ENCODE measurements around the gene SLC36A1.

GRCh38 chr5:151414536-151414935 is 32.9 kb upstream of the SLC36A1 start:
- no peak for TF ChIP-seq EP300 (IDR thresholded peaks at IDR 0.05; ENCODE audit: borderline replicate concordance in 1 of 2, low read depth in 1 of 2, low read length in 1 of 2)
- TF ChIP-seq CTCF (IDR thresholded peaks at IDR 0.05) = no peak
- TF ChIP-seq YY1 (IDR thresholded peaks at IDR 0.05; ENCODE audit: low read depth) = no peak
- TF ChIP-seq SIN3A (IDR thresholded peaks at IDR 0.05; ENCODE audit: borderline replicate concordance, low read depth, low read length) = no peak
- no peak for TF ChIP-seq MAX (IDR thresholded peaks at IDR 0.05; ENCODE audit: low read depth)
- TF ChIP-seq JUND (IDR thresholded peaks at IDR 0.05) = no peak
- no peak for TF ChIP-seq POLR2AphosphoS5 (IDR thresholded peaks at IDR 0.05; ENCODE audit: low read depth, low read length)
- TF ChIP-seq TAF1 (IDR thresholded peaks at IDR 0.05; ENCODE audit: borderline replicate concordance, low read depth, low read length) = no peak
- TF ChIP-seq USF2 (IDR thresholded peaks at IDR 0.05; ENCODE audit: borderline replicate concordance, low read depth, low read length) = no peak
- TF ChIP-seq NFIC (IDR thresholded peaks at IDR 0.05; ENCODE audit: borderline replicate concordance) = no peak
